Measurements from ENCODE around the gene OARD1.
A peak's percentile ranks its signal among the peaks of the same experiment; 100 is the strongest.

Gene OARD1

DNA sequence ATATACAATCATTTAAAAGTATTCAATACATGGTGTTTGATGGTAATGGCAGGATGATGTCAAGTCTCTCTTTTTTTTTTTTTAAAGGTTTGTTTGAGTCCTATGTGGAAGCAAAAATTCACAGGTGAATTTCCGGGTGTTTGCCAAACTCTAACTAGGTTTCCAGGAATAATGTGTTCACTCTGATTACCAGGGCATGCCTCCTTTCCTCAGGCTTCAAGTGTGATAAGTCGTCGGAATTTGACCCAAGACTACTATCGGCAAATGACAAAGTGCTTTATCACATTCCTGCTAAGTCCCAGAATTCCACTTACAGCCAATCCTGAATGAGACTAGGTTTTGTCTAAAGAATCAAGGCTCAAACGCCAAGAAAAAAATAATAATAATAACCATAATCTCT lies 7.3 kb downstream of the OARD1 start:
- ATAC-seq: no peak
- no peak overlapping the region for H3K27ac Mint-ChIP-seq
- H3K27me3 Mint-ChIP-seq: no peaks in the 10 kb centered on the region
- H3K36me3 Mint-ChIP-seq (ENCODE audit: low read depth): peaks cover 56% of the 10 kb centered on the region
- no peak for DNase-seq
- H3K4me3 Mint-ChIP-seq: no peak overlapping the region
- H3K4me1 Mint-ChIP-seq: peaks cover 16% of the 10 kb centered on the region
- no peaks in the 10 kb centered on the region for H3K9me3 Mint-ChIP-seq

DNA sequence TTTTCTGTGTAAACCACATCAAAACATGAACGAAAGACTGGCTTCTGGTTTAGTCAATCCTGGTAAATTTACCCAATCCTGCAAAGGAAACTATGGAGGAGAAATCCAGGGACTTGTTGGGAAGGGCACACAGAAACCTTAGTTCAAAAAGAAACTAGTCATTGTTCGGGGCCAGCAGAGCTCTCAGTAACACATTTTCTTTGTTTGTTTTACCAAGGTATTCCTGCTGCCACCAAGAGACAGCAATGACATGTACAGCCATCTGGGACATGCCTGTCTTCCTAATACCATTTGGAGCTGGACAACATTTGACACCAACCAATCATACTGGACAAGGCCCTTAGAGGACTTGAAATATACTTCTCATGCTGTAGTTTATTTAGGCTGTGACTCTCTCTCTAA lies 8.3 kb downstream of the OARD1 start:
- Mint-ChIP-seq H3K27me3 (no peaks in the 10 kb centered on the region), H3K4me1 (peaks cover 12% of the 10 kb centered on the region), H3K4me3 (no peak overlapping the region), H3K9me3 (no peaks in the 10 kb centered on the region), H3K27ac (no peak overlapping the region), H3K36me3 (ENCODE audit: low read depth) (peaks cover 50% of the 10 kb centered on the region)
- DNase-seq: no peak
- no peak for ATAC-seq

DNA sequence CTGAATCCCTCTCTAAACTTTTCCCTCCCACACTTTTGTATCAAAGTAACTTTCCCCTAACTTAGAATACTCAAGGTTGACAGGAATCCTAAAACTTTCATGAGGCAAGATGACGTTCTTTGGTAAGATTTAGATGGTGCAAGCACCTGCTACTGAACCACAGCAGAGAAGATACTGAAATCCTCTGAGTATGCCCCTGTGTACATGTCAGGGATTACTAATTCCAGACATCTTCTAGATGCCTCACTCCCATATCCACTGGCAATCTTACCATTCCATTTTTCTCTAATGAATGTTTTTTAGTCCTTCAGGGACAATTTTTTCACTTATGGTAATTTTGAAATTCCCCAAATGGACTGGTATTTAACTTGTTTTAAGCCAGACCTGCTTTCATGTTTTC lies 10.1 kb downstream of the OARD1 start:
- peaks cover 40% of the 10 kb centered on the region for H3K36me3 Mint-ChIP-seq (ENCODE audit: low read depth)
- ATAC-seq (no peak), DNase-seq (no peak)
- no peaks in the 10 kb centered on the region for H3K27me3 Mint-ChIP-seq
- no peak overlapping the region for H3K4me3 Mint-ChIP-seq
- H3K9me3 Mint-ChIP-seq: no peaks in the 10 kb centered on the region
- H3K4me1 Mint-ChIP-seq: peaks cover 17% of the 10 kb centered on the region
- no peak overlapping the region for H3K27ac Mint-ChIP-seq

DNA sequence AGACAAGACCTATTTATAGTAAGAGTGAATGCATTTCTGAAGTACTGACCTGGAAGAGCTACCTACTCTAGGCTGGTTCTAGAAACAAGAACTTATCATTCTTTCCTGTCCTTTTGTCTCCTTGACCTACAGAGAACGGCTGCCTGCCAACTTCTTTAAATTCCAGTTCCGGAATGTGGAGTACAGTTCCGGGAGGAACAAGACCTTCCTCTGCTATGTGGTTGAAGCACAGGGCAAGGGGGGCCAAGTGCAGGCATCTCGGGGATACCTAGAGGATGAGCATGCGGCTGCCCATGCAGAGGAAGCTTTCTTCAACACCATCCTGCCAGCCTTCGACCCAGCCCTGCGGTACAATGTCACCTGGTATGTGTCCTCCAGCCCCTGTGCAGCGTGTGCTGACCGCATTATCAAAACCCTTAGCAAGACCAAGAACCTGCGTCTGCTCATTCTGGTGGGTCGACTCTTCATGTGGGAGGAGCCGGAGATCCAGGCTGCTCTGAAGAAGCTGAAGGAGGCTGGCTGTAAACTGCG lies 10.9 kb downstream of the OARD1 start:
- peaks cover 33% of the 10 kb centered on the region for H3K36me3 Mint-ChIP-seq (ENCODE audit: low read depth)

DNA sequence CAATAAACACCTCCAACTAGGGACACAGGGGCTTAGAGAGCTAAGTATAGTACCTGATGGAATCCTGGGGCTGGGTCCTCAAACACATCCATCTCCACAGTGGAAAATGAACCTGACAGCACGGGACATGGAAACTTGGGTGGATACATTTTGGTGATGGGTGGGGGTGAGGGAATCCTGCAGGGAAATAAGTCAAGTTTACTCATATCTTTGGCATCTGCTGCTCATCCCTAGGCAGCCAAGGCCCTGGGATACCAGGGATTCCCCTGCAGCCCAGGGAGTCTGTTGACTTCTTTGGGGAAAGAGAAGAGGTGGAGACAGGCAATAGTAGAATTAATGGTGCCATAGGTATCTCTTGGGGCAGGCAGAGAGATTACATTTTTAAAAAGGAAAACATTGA lies 12.6 kb downstream of the OARD1 start:
- peaks cover 8% of the 10 kb centered on the region for H3K4me1 Mint-ChIP-seq
- no peak for ATAC-seq
- H3K27ac Mint-ChIP-seq: no peak overlapping the region
- H3K36me3 Mint-ChIP-seq (ENCODE audit: low read depth): peaks cover 21% of the 10 kb centered on the region
- DNase-seq: no peak
- H3K9me3 Mint-ChIP-seq: no peaks in the 10 kb centered on the region
- H3K27me3 Mint-ChIP-seq: no peaks in the 10 kb centered on the region
- no peak overlapping the region for H3K4me3 Mint-ChIP-seq

More for the DNA sequence above, 10.9 kb downstream of the OARD1 start:
- H3K27ac Mint-ChIP-seq: no peak overlapping the region
- H3K4me1 Mint-ChIP-seq: peaks cover 11% of the 10 kb centered on the region
- ATAC-seq (no peak), DNase-seq (no peak)
- no peaks in the 10 kb centered on the region for H3K27me3 Mint-ChIP-seq
- no peak overlapping the region for H3K4me3 Mint-ChIP-seq
- H3K9me3 Mint-ChIP-seq: no peaks in the 10 kb centered on the region

DNA sequence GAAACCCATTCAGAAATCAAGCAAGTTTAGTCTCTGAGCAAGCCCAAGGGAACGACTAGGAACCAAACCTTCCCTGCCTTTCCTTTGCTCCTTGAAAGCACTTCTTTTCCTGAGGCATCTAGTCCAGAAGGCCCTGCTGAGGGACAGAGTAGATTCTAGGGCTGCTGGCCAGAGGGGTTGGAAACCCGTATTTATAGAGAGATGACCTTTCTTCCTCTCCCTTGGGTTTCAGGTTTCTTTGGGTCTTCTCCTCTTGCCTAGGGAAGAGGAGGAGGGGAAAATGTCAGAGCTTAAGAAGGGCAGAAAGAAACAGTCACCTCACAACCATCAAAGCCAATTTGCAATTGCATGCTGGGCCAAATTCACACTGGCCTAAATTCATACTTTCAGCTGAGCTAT lies 13.4 kb downstream of the OARD1 start:
- Mint-ChIP-seq H3K36me3 (ENCODE audit: low read depth) (peaks cover 15% of the 10 kb centered on the region), H3K4me1 (peaks cover 5% of the 10 kb centered on the region), H3K9me3 (no peaks in the 10 kb centered on the region), H3K27ac (no peak overlapping the region), H3K27me3 (no peaks in the 10 kb centered on the region), H3K4me3 (no peak overlapping the region)
- ATAC-seq (no peak), DNase-seq (no peak)

DNA sequence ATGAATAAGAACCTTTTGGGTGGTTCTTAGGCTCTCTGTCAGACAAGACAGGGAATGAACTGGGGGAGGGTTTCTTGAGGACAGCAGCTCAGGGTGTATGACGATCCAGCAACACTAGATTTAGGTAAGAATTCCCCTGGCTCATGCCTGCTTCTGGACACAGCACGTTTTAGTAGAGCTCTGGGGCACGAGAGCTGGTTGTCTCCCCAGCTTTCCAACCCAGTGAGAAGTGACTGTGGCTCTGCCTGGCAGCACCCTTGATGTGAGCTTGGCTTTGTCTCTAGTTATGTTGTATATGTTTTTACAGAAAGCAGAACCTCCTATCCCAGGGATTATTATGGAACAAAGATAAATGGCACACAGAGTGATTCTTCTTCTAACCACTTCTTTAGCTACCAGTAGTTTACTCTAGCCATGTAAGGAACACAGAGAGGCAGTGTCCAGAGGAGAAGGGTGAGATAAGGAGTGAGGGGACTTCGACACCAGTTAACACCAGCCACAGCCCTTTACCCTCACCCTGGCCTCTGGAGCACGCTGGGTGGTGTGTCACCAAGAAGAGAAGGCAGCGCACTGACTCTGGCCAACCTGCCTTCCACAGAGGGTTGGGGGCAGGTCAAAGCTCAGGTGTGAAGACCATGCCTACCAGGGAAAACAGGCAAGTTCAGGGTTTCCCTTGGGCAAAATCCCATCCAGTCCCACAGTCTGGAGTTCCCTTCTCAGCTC lies 15.2 kb downstream of the OARD1 start:
- no peak overlapping the region for H3K4me3 Mint-ChIP-seq
- no peaks in the 10 kb centered on the region for H3K9me3 Mint-ChIP-seq
- ATAC-seq (no peak), DNase-seq (no peak)
- H3K27me3 Mint-ChIP-seq: no peaks in the 10 kb centered on the region
- H3K4me1 Mint-ChIP-seq: peaks cover 14% of the 10 kb centered on the region
- H3K27ac Mint-ChIP-seq: no peak overlapping the region
- H3K36me3 Mint-ChIP-seq (ENCODE audit: low read depth): peaks cover 8% of the 10 kb centered on the region

DNA sequence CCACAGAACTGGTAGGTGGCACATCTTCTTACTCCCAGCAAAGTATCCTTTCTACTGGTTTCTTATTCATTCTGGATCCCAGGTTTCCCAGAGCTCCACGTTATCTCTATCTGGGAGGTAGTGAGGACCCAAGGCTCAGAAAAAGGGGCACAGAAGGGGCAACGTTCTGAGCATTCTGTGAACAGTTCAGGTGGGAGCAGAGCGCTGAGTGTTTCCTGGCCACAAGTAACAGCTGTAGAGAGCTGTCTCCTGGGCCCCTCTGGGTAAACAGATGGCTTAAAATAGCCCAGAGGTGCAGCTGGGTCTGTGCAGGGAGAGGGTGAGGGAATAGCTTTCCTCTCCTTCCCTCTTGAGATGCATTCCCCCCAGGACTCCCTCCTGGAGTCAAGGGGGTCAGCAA lies 17.0 kb downstream of the OARD1 start:
- DNase-seq: no peak
- Mint-ChIP-seq H3K4me3 (no peak overlapping the region), H3K27ac (no peak overlapping the region), H3K4me1 (peaks cover 19% of the 10 kb centered on the region), H3K36me3 (ENCODE audit: low read depth) (peaks cover 7% of the 10 kb centered on the region), H3K9me3 (no peaks in the 10 kb centered on the region), H3K27me3 (no peaks in the 10 kb centered on the region)
- ATAC-seq: no peak

DNA sequence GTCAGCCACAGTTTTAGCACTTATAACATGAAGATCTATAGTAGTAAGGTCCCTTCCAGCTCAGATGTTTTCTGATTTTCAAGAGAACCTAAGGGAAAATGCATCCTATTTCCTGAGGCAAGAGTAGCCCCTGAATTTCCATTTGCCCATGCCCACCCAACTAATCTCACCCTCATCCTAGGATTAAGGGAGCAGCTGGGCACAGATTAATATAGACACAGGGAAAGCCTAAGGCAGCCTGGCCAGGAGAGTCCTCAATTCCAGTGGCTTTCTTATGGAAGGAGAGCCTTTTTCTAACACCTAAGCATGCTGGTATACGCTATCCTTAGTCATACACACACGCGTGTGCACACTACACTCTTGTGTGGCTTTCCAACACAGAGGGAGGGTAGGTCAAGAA lies 17.6 kb downstream of the OARD1 start:
- Mint-ChIP-seq H3K36me3 (ENCODE audit: low read depth) (peaks cover 5% of the 10 kb centered on the region), H3K4me1 (peaks cover 19% of the 10 kb centered on the region), H3K9me3 (no peaks in the 10 kb centered on the region), H3K4me3 (no peak overlapping the region), H3K27me3 (no peaks in the 10 kb centered on the region), H3K27ac (no peak overlapping the region)
- DNase-seq: no peak
- ATAC-seq: no peak

DNA sequence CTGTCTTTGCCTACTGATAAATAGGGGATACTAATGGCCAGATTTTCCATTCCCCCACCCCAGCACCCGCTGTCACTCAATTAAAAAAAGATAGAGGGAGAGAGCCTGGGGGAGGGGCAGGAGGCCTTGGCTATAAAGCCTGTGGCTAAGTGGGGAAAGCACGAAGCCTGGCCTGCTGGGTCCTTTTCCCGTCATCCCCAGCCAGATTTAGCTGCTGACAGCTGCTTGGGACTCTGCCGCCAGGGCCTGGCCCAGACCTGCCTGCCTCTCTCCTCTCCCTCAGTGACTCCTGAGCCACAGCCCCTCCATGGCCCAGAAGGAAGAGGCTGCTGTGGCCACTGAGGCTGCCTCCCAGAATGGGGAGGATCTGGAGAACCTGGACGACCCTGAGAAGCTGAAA lies 19.1 kb downstream of the OARD1 start, which contains the start of gene APOBEC2:
APOBEC2 (plus strand) TSS at position 162 of the 400 bp plus-strand sequence; CDS start at position 308, 146 bp downstream.
- Mint-ChIP-seq H3K36me3 (ENCODE audit: low read depth) (peaks cover 5% of the 10 kb centered on the region), H3K27me3 (no peaks in the 10 kb centered on the region), H3K4me3 (no peak within 1 kb of the TSS), H3K9me3 (no peaks in the 10 kb centered on the region), H3K4me1 (peaks cover 15% of the 10 kb centered on the region), H3K27ac (peak within 1 kb of the TSS; percentile 70)
- ATAC-seq (no peak), DNase-seq (no peak)

DNA sequence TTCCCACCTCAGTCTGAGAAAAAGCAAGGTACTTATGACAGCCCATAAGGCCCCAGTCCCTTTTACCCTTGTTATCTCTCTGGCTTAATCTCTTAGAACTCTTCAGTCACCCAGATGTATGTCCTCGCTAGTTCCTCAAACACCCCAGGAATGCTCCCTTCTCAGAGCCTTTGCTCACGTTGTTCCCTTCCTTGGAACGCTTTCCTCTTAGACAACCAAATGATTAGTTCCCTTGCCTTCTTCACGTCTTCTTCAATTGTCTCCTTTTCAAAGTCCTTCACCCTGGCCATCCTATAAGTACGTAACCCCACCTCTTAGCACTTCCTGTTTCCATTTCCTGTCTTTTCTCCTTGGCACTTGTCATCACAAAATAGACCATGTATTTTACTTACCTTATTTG lies 20.3 kb downstream of the OARD1 start:
- DNase-seq (no peak), ATAC-seq (no peak)
- no peak overlapping the region for H3K4me3 Mint-ChIP-seq
- peak overlapping the region; percentile 70 for H3K27ac Mint-ChIP-seq
- H3K36me3 Mint-ChIP-seq (ENCODE audit: low read depth): peaks cover 5% of the 10 kb centered on the region
- H3K9me3 Mint-ChIP-seq: no peaks in the 10 kb centered on the region
- H3K4me1 Mint-ChIP-seq: peaks cover 15% of the 10 kb centered on the region
- no peaks in the 10 kb centered on the region for H3K27me3 Mint-ChIP-seq

DNA sequence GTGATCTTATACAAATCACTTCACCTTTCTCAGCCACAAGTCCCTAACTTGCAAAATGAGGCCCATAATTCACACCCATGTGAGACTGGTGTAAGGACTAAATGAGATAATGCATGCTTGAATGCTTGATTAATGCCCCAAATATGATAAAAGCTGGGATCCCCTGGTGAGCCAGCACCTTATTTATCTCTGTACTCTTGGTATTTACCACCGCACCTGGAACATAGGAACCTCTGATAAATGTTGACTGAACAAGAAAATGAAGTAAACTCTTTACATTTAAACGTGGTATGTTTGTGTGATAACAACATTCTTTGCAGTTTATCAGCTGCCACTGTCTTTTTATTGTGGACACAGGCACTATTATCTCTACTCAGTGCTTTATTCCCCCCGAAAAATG lies 21.6 kb downstream of the OARD1 start:
- Mint-ChIP-seq H3K27me3 (no peaks in the 10 kb centered on the region), H3K36me3 (ENCODE audit: low read depth) (peaks cover 5% of the 10 kb centered on the region), H3K4me1 (peaks cover 15% of the 10 kb centered on the region), H3K4me3 (no peak overlapping the region), H3K9me3 (no peaks in the 10 kb centered on the region), H3K27ac (no peak overlapping the region)
- ATAC-seq: no peak
- DNase-seq: no peak

DNA sequence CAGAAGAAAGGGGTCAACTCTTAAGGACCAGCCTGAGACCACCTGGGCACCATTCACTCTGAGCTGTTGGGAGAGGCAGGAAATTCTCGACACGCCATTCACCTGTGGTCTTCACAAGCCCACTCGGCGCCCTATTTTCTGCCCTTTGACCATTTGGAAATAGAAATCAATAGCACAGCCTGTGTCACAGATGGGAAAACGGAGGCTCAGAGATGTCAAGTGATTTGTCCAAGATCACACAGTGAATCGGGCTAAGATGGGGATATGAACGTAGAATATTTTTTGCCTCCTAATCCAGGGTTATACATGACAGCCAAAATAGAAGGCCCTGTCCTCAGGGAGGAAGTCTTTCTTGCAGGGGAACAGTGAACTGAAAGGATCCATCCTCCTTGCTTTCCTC lies 22.2 kb downstream of the OARD1 start:
- no peak for DNase-seq
- Mint-ChIP-seq H3K27ac (no peak overlapping the region), H3K36me3 (ENCODE audit: low read depth) (peaks cover 5% of the 10 kb centered on the region), H3K4me1 (peaks cover 15% of the 10 kb centered on the region), H3K27me3 (no peaks in the 10 kb centered on the region), H3K9me3 (no peaks in the 10 kb centered on the region), H3K4me3 (no peak overlapping the region)
- ATAC-seq: no peak

DNA sequence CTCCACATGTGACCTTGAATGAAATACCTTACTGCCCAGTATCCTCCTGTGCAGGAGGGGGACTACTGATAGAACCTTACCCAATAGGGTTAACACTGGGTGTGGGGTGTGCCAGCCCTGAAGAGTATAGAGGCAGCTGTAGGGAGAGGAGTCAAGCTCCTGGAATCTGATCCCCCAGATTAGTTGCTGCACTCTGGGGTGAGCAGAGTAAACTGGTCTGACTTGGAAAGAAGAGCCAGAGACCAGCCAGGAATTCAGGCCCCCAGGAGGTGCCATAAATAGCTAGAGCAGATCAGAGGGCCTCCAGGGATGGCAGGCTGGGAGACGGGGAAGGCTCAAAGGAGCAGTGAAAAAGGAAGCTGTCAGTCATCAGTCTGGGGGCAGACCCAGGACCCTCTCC lies 22.6 kb downstream of the OARD1 start:
- Mint-ChIP-seq H3K27ac (peak overlapping the region; percentile 20), H3K4me3 (no peak overlapping the region), H3K36me3 (ENCODE audit: low read depth) (peaks cover 5% of the 10 kb centered on the region), H3K4me1 (peaks cover 15% of the 10 kb centered on the region), H3K27me3 (no peaks in the 10 kb centered on the region), H3K9me3 (no peaks in the 10 kb centered on the region)
- ATAC-seq (no peak), DNase-seq (no peak)

DNA sequence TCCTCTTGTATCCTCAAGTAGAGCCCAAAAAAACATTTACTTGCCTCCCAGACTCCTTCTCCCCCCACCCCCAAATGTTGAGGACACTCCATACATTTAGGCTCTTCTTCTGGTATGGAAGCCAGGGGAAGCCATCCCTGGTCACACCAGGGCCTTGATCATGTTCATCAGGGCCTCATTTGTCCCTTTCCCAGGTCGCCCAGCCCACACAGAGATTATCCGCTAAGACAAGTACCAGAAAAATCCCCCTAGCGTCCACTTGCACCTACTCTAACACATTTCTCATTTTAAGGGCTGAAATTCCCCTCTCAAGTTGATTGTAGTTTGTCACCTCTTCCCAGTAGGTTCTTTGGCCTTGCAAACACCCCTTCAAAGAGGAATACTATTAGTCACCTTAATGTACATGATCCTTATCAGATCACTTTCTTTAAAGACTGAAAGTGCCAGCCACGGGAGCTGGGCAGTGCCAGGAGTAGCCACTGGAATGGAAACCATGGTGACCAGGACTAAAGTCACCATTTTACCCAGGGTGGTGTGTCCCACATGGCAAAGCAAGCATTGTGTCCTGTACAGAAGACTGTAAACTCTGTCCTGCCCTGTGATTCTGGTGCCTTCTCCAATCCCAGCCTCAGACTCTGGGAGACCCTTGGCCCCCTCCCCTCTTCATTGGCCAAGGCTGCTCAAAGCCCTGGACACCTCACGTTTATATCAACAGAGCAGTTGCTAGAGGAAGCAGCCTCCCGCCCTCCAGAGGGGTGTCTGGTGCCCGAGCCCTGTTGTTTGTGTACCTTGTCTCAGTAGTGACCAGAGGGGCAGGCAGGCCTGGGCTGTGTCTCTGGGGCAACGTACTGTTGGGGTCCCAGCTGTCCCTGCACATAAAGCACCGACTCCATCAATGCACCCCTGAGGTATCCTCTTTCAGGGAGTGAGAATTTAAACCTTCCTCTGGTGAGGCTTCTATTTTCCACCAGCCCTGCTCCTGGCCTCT lies 24.1 kb downstream of the OARD1 start:
- H3K9me3 Mint-ChIP-seq: no peaks in the 10 kb centered on the region
- H3K4me1 Mint-ChIP-seq: peaks cover 15% of the 10 kb centered on the region
- H3K36me3 Mint-ChIP-seq (ENCODE audit: low read depth): peaks cover 5% of the 10 kb centered on the region
- DNase-seq (no peak), ATAC-seq (no peak)
- H3K27ac Mint-ChIP-seq: no peak overlapping the region
- no peak overlapping the region for H3K4me3 Mint-ChIP-seq
- H3K27me3 Mint-ChIP-seq: no peaks in the 10 kb centered on the region
